HCT116 (cell line): Measurements from ENCODE around the gene SPAG6. TPM values are rescaled to one million over a fixed set of nuclear protein-coding genes. Genes with fewer than 3 reads are reported as not detected.

ENCODE experiments used
- ATAC-seq: fragments of 200-7000 bp; cut with Tn5 transposase; 2 replicates; pipeline ENCODE4 v1.9.1; 2020; ENCODE audit warnings: mild to moderate bottlenecking, moderate library complexity
- BruUV-seq: library from RNA; stranded (reverse); fragments of 400-500 nt; replicated peaks from 2 replicates; lab custom pipeline; 2021; lab: Mats Ljungman, UMichigan
- CTCF ChIA-PET: fragments of 300-600 bp; sonication (Branson Sonifier 250); formaldehyde crosslinking; loops from one replicate; lab custom pipeline; 2021; ENCODE audit warnings: antibody characterized with exemption; lab: Charles Lee
- POLR2A ChIA-PET: fragments of 300-600, 350-600 bp; sonication (Branson Sonifier 250); formaldehyde crosslinking; loops from one replicate; lab custom pipeline; 2021; ENCODE audit warnings: antibody characterized with exemption; lab: Charles Lee
- RAD21 ChIA-PET, 2 experiments: fragments of 300-600 bp; sonication (Branson Sonifier 250); formaldehyde crosslinking; loops; one replicate each; lab custom pipeline; 2023; ENCODE audit warnings: low total read pairs in 2 of 2; ENCODE audit not compliant: uncharacterized antibody in 2 of 2, unreplicated experiment in 2 of 2, low non-redundant PET in 1 of 2; lab: Charles Lee
- DNase-seq: peaks from one replicate; pipeline ENCODE4 v3.0.0-alpha.2; 2010; ENCODE audit warnings: low read depth, low spot score
- H2AFZ ChIP-seq: fragments of 200-600 bp; shearing (Covaris generic), sonication (generic); 2 replicates; pipeline ENCODE4 v1.6.1; 2017; ENCODE audit warnings: low read depth, mixed run types, mixed read lengths, antibody characterized with exemption, low read length; ENCODE audit not compliant: poor library complexity, severe bottlenecking
- H3K27ac ChIP-seq: 2 replicates; pipeline ENCODE4 v1.5.1; 2012; ENCODE audit warnings: low read depth, low read length
- H3K27me3 ChIP-seq: fragments of 200-600 bp; sonication (generic); 2 replicates; pipeline ENCODE4 v1.6.1; 2016; ENCODE audit warnings: mixed run types, low read length, mixed read lengths; ENCODE audit not compliant: insufficient read depth
- H3K36me3 ChIP-seq, 2 experiments: fragments of 200-500 bp in 1 of 2; fragments of 200-600 bp in 1 of 2; sonication (Bioruptor generic) in 1 of 2; sonication (generic) in 1 of 2; 2 replicates each; pipeline versions ENCODE4 v1.5.1 to v1.6.1; 2014 to 2016; ENCODE audit warnings: low read length in 2 of 2, inconsistent platforms in 1 of 2, mixed read lengths in 1 of 2, mixed run types in 1 of 2; ENCODE audit not compliant: insufficient read depth in 2 of 2, control insufficient read depth in 1 of 2
- H3K4me1 ChIP-seq, 2 experiments: fragments of 200-600 bp in 1 of 2; sonication (generic) in 1 of 2; 2 replicates each; pipeline versions ENCODE4 v1.5.1 to v1.6.1; 2012 to 2017; ENCODE audit warnings: low read length in 2 of 2, inconsistent platforms in 1 of 2, mild to moderate bottlenecking in 1 of 2, mixed read lengths in 1 of 2, mixed run types in 1 of 2, moderate library complexity in 1 of 2; ENCODE audit not compliant: insufficient read depth in 2 of 2, control insufficient read depth in 1 of 2
- H3K4me2 ChIP-seq: fragments of 200-600 bp; sonication (generic); 2 replicates; pipeline ENCODE4 v1.6.1; 2017; ENCODE audit warnings: mixed run types, low read length, mixed read lengths
- H3K4me3 ChIP-seq, 2 experiments: fragments of 200-600 bp in 1 of 2; sonication (generic) in 1 of 2; replicated peaks in 1 of 2; 2 replicates each; pipeline ENCODE4 v1.5.1; 2011 to 2016; ENCODE audit warnings: low read length in 2 of 2, control low read depth in 1 of 2, low read depth in 1 of 2, mild to moderate bottlenecking in 1 of 2, mixed read lengths in 1 of 2, mixed run types in 1 of 2
- H3K79me2 ChIP-seq: fragments of 200-600 bp; sonication (generic); 2 replicates; pipeline ENCODE4 v1.6.1; 2017; ENCODE audit warnings: mild to moderate bottlenecking, mixed run types, low read length, moderate library complexity, mixed read lengths; ENCODE audit not compliant: insufficient read depth
- H3K9ac ChIP-seq: fragments of 200-600 bp; sonication (generic); 2 replicates; pipeline ENCODE4 v1.6.1; 2016; ENCODE audit warnings: low read length, mixed read lengths
- H3K9me2 ChIP-seq: fragments of 200-600 bp; sonication (generic), shearing (Covaris generic); 2 replicates; pipeline ENCODE4 v1.6.1; 2017; ENCODE audit warnings: mixed run types, mild to moderate bottlenecking, moderate library complexity; ENCODE audit not compliant: insufficient read depth
- H3K9me3 ChIP-seq, 2 experiments: fragments of 200-500 bp in 1 of 2; fragments of 200-600 bp in 1 of 2; sonication (Bioruptor generic) in 1 of 2; sonication (generic) in 1 of 2; 2 replicates each; pipeline ENCODE4 v1.6.1; 2014 to 2017; ENCODE audit warnings: low read length in 2 of 2, mixed read lengths in 2 of 2, inconsistent platforms in 1 of 2, low read depth in 1 of 2, mild to moderate bottlenecking in 1 of 2, mixed run types in 1 of 2, moderate library complexity in 1 of 2; ENCODE audit not compliant: control insufficient read depth in 1 of 2, insufficient read depth in 1 of 2
- H4K20me1 ChIP-seq: fragments of 200-600 bp; sonication (generic), shearing (Covaris generic); 2 replicates; pipeline ENCODE4 v1.6.1; 2017; ENCODE audit warnings: mixed run types, mild to moderate bottlenecking, moderate library complexity; ENCODE audit not compliant: insufficient read depth
- CBX3 ChIP-seq: IDR thresholded peaks from 2 replicates; pipeline ENCODE4 v1.6.1; 2012; ENCODE audit warnings: low read depth
- CEBPB ChIP-seq: IDR thresholded peaks from 2 replicates; pipeline ENCODE4 v1.6.1; 2012; ENCODE audit warnings: low read depth
- EGR1 ChIP-seq: IDR thresholded peaks from 2 replicates; pipeline ENCODE4 v1.6.1; 2012; ENCODE audit warnings: low read depth
- ELF1 ChIP-seq: IDR thresholded peaks from 2 replicates; pipeline ENCODE4 v1.6.1; 2012; ENCODE audit warnings: low read depth, borderline replicate concordance
- JUND ChIP-seq: IDR thresholded peaks from 2 replicates; pipeline ENCODE4 v1.6.1; 2012
- POLR2A ChIP-seq: IDR thresholded peaks from 2 replicates; pipeline ENCODE4 v1.7.0; 2011; ENCODE audit warnings: borderline replicate concordance; ENCODE audit not compliant: insufficient read depth, insufficient read length; ENCODE audit errors: extremely low read depth
- POLR2AphosphoS5 ChIP-seq: IDR thresholded peaks from 2 replicates; pipeline ENCODE4 v1.6.1; 2011; ENCODE audit warnings: mild to moderate bottlenecking, low read depth, low read length, moderate library complexity
- RAD21 ChIP-seq: IDR thresholded peaks from 2 replicates; pipeline ENCODE4 v1.6.1; 2012; ENCODE audit warnings: low read depth, mild to moderate bottlenecking
- SP1 ChIP-seq: IDR thresholded peaks from 2 replicates; pipeline ENCODE4 v1.6.1; 2012; ENCODE audit warnings: low read depth
- TCF7L2 ChIP-seq: IDR thresholded peaks from 2 replicates; pipeline ENCODE4 v1.7.0; 2011; ENCODE audit warnings: borderline replicate concordance, inconsistent platforms; ENCODE audit not compliant: insufficient read depth, insufficient read length; ENCODE audit errors: extremely low read depth
- YY1 ChIP-seq: IDR thresholded peaks from 2 replicates; pipeline ENCODE4 v1.6.1; 2011; ENCODE audit warnings: low read length, low read depth, moderate library complexity, mild to moderate bottlenecking; ENCODE audit not compliant: insufficient replicate concordance; ENCODE audit errors: extremely low read depth
- ZFX ChIP-seq: fragments of 450-650 bp; IDR thresholded peaks from 2 replicates; pipeline ENCODE4 v1.6.1; 2017
- ZNF274 ChIP-seq: fragments of 200-500 bp; sonication (Bioruptor generic); IDR thresholded peaks from 2 replicates; pipeline ENCODE4 v1.6.1; 2014; ENCODE audit warnings: mild to moderate bottlenecking, low read depth, low read length, inconsistent platforms
- intact Hi-C: fragments of 100-400 bp; cut with micrococcal nuclease; formaldehyde crosslinking; loops from 2 replicates; pipeline ENCODE4 v1.10.0; 2022
- total RNA-seq: library from RNA; stranded (reverse); gene quantifications from one replicate; pipeline ENCODE4 v1.2.1, GENCODE V29; 2021; ENCODE audit not compliant: unreplicated experiment
- TF ChIP-seq, protein P1 (sequence below): IDR thresholded peaks from 2 replicates; pipeline ENCODE4 v1.6.1; 2011; ENCODE audit warnings: mild to moderate bottlenecking, low read length, moderate library complexity; ENCODE audit not compliant: insufficient replicate concordance; ENCODE audit errors: extremely low read depth
- TF ChIP-seq, protein P2 (sequence below): IDR thresholded peaks from 2 replicates; pipeline ENCODE4 v1.6.1; 2012
- TF ChIP-seq, protein P3 (sequence below): IDR thresholded peaks from 2 replicates; pipeline ENCODE4 v1.6.1; 2012
- TF ChIP-seq, protein P4 (sequence below), 3 experiments: fragments of 200-600 bp in 1 of 3; sonication (generic) in 1 of 3; IDR thresholded peaks in 2 of 3; conservative IDR thresholded peaks in 1 of 3; 2 replicates each; pipeline ENCODE4 v1.5.1; 2012 to 2017; ENCODE audit warnings: low read depth in 2 of 3, low read length in 2 of 3, antibody characterized with exemption in 1 of 3, borderline replicate concordance in 1 of 3, control low read depth in 1 of 3, mild to moderate bottlenecking in 1 of 3, mixed read lengths in 1 of 3, mixed run types in 1 of 3, moderate library complexity in 1 of 3; ENCODE audit not compliant: insufficient read depth in 1 of 3

Gene SPAG6
- total RNA-seq, 1 experiment from 2014 or later, result not detected

DNA sequence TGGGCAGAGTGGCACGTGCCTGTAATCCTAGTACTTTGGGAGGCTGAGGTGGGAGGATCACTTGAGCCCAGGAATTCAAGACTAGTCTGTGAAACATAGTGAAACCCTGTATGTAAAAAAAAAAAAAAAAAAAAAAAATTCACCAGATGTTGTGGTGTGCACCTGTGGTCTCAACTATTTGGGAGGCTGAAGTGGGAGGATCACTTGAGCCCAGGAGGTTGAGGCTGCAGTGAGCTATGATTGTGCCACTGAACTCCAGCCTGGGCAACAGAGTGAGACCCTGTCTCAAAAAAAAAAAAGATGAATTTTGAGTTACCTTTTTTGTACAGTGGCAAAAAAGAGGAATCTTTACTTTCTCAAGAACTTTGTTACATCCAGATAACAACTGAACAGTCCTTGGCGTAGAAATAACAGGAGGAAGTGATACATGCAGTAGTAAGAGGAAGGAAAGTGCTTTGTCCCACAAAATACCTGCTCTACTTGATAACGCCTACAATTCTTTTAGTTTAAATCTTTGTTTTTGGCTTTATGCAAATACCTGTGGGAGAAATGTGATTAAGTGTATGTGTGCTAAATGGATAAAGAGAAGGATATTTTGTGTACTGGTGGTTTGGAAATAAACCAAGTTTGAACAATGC lies 29.3 kb downstream of the SPAG6 start (continued):
- TF ChIP-seq, protein P1, sequence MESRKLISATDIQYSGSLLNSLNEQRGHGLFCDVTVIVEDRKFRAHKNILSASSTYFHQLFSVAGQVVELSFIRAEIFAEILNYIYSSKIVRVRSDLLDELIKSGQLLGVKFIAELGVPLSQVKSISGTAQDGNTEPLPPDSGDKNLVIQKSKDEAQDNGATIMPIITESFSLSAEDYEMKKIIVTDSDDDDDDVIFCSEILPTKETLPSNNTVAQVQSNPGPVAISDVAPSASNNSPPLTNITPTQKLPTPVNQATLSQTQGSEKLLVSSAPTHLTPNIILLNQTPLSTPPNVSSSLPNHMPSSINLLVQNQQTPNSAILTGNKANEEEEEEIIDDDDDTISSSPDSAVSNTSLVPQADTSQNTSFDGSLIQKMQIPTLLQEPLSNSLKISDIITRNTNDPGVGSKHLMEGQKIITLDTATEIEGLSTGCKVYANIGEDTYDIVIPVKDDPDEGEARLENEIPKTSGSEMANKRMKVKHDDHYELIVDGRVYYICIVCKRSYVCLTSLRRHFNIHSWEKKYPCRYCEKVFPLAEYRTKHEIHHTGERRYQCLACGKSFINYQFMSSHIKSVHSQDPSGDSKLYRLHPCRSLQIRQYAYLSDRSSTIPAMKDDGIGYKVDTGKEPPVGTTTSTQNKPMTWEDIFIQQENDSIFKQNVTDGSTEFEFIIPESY, result no peak
- TF ChIP-seq CEBPB (no peak), EGR1 (no peak), TCF7L2 (no peak), ZNF274 (no peak), CBX3 (no peak), ZFX (no peak), POLR2A (no peak)
- TF ChIP-seq, protein P2, sequence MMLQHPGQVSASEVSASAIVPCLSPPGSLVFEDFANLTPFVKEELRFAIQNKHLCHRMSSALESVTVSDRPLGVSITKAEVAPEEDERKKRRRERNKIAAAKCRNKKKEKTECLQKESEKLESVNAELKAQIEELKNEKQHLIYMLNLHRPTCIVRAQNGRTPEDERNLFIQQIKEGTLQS, result no peak
- TF ChIP-seq, all 23 proteins: peak for 0

DNA sequence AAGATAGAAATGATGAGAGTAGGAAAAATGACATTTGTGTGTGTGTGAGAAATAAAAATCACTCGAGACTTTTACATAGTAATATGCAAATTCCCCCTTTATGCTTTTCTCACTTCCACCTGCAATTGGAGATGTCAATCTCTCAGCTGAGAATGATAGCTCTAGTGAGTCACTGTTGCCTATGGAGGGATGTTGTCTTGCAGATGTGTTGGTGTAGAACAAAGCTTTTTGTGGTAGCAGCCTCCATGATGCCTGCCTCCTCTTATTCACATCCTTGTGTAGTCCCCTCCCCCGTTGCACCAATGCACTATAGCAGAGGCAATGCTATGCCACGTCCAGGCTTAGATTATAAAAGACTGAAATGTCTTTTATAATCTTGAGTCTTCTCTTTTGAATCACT lies 33.8 kb downstream of the SPAG6 start:
- no peaks in the 10 kb centered on the region for H3K27me3 ChIP-seq
- no peak overlapping the region for H3K4me3 ChIP-seq
- no peaks in the 10 kb centered on the region for H3K9me2 ChIP-seq
- no peak overlapping the region for H2AFZ ChIP-seq
- DNase-seq (no peak), ATAC-seq (no peak)
- RAD21 ChIA-PET, result no interaction called here
- no TSS peak for BruUV-seq
- no peaks in the 10 kb centered on the region for H3K79me2 ChIP-seq
- no peaks in the 10 kb centered on the region for H3K9me3 ChIP-seq
- no peaks in the 10 kb centered on the region for H4K20me1 ChIP-seq
- TF ChIP-seq TCF7L2 (no peak), CBX3 (no peak), RAD21 (no peak), JUND (no peak), YY1 (no peak), POLR2A (no peak), ELF1 (no peak), SP1 (no peak), POLR2AphosphoS5 (no peak)
- TF ChIP-seq, protein P2, result no peak
- TF ChIP-seq, protein P3, sequence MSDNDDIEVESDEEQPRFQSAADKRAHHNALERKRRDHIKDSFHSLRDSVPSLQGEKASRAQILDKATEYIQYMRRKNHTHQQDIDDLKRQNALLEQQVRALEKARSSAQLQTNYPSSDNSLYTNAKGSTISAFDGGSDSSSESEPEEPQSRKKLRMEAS, result no peak
- TF ChIP-seq, protein P4, sequence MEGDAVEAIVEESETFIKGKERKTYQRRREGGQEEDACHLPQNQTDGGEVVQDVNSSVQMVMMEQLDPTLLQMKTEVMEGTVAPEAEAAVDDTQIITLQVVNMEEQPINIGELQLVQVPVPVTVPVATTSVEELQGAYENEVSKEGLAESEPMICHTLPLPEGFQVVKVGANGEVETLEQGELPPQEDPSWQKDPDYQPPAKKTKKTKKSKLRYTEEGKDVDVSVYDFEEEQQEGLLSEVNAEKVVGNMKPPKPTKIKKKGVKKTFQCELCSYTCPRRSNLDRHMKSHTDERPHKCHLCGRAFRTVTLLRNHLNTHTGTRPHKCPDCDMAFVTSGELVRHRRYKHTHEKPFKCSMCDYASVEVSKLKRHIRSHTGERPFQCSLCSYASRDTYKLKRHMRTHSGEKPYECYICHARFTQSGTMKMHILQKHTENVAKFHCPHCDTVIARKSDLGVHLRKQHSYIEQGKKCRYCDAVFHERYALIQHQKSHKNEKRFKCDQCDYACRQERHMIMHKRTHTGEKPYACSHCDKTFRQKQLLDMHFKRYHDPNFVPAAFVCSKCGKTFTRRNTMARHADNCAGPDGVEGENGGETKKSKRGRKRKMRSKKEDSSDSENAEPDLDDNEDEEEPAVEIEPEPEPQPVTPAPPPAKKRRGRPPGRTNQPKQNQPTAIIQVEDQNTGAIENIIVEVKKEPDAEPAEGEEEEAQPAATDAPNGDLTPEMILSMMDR (IDR thresholded peaks at IDR 0.05 in 2 of 3, conservative IDR thresholded peaks at IDR 0.05 in 1 of 3; ENCODE audit: borderline replicate concordance in 1 of 3, insufficient read depth in 1 of 3, low read depth in 2 of 3, low read length in 2 of 3), result no peak
- CTCF ChIA-PET, result no interaction called here
- no peaks in the 10 kb centered on the region for H3K36me3 ChIP-seq
- POLR2A ChIA-PET, result interaction anchor here (0.7 kb wide), 1 partner anchor 39 kb away, joined by 3 read pairs; no protein-coding TSS in a partner anchor
- no peak overlapping the region for H3K9ac ChIP-seq
- H3K4me2 ChIP-seq, result no peak overlapping the region
- intact Hi-C loops, result no loop called here
- H3K4me1 ChIP-seq, result no peaks in the 10 kb centered on the region
- no peak overlapping the region for H3K27ac ChIP-seq
